GM18951 (cell line): Measurements from ENCODE around the gene GGT5.
"Not testable (repeated sequence)": the region's sequence is repeated elsewhere in the genome, so short reads cannot be mapped to it uniquely, and the experiment has no call there.

Experiments
- POLR2A ChIP-seq: IDR thresholded peaks from 4 replicates; pipeline ENCODE4 v1.6.1; 2011; ENCODE audit warnings: mild to moderate bottlenecking; ENCODE audit not compliant: insufficient read length, insufficient read depth; ENCODE audit errors: extremely low read depth
- in situ Hi-C: fragments of 300-500 bp; cut with MboI; formaldehyde crosslinking; loops from one replicate; pipeline ENCODE4 v1.12.0; 2022; ENCODE audit warnings: low sequenced_read_pairs, mixed read lengths, inconsistent platforms; ENCODE audit not compliant: unreplicated experiment

Gene GGT5

DNA sequence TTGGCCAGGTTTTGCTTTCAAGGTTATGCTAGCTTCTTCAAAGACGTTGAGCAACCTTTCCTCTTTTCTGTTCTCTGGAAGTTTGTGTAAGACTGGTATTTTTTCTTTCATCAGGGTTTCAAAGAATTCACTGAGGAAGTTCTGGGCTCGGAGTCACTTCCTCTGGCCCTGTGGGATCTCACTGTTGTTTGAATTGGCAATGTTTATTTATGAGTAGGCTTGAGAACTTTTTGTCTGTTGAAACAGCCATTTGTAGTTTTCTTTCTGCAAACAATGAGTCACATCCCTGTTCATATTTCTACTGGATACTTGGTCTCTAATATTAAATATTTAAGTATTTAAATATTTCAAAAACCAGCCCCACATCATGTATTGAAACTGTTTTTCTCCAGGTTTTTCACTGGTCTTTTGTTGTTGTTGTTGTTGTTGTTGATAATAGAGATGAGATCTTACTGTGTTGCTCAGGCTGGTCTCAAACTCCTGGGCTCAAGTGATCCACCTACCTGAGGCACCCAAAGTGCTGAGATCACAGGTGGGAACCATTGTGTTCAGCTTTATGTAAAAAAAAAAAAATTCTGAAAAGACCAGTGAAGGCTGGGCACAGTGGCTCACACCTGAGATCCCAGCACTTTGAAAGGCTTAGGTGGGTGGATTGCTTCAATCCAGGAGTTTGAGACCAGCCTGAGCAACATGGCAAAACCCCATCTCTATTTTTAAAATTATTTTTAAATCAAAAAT, 36.7 kb downstream of the GGT5 start:
- in situ Hi-C loops: no loop called here
- no peak for TF ChIP-seq POLR2A

DNA sequence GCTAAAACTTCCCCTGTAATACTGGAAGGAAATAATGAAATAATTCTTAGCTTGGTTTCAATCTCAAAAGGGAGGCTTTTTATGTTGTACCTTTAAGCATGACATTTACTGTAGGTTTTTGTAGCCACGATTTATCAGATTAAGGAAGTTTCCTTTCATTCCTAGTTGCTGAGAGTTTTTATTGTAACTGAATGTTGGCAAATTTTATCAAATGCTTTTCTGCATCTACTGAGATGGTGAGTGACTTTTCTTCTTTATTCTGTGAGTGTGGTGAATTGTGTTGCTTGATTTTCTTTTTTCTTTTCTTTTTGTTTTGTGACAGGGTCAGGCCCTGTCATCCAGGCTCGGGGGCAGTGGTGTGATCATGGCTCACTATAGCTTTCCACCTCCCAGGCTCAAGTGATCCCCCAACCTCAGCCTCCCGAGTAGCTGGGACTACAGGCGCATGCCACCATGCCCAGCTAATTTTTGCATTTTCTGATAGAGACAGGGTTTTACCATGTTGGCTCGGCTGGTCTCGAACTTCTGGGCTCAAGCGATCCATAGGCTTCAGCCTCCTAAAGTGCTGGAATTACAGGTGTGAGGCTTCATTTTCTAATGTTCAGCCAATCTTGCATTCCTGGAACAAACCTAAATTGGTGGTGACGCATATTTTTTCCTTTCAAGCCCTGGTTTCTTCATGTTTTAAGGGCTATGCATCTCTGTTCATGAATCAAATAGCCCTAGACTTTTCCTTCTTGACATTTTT, 37.4 kb downstream of the GGT5 start:
- in situ Hi-C loops: no loop called here
- no peak for TF ChIP-seq POLR2A

DNA sequence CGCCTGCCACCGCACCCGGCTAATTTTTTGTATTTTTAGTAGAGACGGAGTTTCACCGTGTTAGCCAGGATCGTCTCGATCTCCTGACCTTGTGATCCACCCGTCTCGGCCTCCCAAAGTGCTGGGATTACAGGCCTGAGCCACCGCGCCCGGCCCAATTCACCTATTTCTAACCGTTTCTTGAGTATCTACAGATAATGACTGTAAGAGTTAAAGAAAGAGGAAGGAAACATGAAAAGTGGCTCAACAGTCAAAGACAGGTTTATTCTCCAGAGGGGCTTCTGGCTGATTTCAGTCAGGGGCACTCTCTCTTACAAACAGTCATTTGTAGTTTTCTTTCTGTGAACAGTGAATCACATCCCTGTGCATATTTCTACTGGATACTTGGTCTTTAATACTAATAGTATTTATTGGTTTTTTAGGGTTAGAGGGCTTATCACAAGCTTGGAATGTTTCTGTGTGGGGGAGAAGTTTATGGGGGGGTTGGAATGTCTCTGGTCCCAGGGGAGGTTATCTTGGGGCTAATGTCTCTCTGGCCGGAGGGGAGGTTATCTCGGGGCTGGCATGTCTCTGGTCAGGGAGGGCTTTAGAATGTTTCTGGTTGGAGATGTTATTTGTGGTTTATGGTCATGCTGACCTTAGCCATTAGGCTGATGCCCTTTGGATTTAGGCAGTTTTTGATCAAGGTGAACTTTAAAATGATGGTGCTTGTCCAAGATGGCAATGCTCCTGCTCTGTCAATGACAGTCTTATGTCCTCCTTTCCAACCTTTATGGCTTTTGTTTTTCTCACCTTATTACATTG, 38.2 kb downstream of the GGT5 start:
- in situ Hi-C loops: not testable (repeated sequence)

DNA sequence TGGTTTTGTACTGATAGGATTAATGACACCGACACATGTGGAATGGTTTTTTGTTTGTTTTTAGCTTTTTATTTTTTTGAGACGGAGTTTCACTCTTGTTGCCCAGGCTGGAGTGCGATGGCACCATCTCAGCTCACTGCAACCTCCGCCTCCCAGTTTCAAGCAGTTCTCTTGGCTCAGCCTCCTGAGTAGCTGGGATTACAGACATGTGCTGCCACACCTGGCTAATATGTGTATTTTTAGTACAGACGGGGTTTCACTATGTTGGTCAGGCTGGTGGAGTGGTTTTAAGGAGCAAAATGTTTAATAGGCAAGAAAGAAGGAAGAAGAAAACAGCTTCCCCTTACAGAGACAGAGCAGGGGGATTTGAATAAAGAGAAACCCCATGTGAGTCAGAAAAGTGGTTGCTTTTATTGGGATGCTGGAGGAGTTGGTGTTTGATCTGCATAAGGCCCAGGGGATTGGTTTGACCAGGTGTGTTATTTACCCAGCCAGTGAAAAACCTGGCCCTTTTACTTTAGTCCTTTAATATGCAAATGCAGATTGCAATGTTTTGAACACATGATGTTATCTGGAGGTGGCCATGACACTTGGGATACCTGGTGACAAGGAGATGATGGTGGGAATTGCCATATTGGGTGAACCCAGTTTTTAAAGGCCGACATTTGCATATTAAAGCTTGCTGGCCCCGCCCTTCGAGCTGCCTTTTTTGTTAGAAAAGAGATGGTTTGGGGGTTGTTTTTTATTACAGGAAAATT, 39.3 kb downstream of the GGT5 start:
- TF ChIP-seq POLR2A: no peak
- in situ Hi-C loops: no loop called here

DNA sequence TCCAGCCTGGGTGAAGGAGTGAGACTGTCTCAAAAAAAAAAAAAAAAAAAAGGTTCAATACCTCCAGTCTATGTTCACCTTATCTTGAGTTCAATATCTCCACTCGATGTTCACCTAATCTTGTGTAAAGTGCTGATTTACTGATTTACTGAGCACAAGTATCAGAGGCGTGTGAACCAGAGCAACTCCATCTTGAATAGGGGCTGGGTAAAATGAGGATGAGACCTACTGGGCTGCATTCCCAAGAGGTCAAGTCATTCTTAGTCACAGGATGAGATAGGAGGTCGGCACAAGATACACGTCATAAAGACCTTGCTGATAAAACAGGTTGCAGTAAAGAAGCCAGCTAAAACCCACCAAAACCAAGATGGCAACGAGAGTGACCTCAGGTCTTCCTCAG, 41.0 kb downstream of the GGT5 start:
- in situ Hi-C loops: not testable (repeated sequence)

DNA sequence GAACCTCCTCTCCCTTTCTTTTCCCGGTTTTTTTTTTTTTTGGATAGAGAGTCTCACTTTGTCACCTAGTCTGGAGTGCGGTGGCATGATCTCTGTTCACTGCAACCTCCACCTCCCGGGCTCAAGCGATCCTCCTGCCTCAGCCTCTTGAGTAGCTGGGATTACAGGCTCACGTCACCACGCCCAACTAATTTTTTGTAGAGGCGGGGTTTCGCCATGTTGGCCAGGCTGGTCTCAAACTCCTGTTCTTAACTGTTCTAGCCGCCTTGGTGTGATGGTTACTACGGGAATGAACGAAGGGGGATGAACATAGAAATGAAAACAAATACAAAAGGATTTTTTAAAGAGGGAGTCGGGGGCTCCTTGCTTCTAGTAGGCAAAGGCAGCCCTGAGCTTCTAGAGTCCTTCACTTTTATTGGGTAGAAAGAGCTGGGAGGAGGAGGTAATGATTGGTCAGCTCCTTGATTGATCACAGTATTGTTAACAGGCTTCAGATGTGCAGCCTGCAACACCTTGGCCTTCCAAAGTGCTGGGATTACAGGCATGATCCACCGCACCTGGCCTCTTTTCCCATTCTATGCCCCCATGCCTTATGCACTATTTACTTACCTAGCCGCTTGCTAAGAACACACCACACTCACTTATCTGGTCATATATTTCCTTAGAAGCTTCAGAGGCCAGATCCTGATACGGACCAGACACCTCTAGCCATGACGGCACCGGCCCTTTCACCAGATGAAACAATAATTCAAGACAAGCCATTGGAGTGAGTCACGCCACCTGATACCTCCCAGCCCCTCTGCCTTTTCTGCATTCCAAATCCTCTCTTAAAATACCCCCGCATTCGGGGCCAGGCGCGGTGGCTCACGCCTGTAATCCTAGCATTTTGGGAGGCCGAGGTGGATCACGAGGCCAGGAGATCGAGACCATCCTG, 42.9 kb downstream of the GGT5 start:
- TF ChIP-seq POLR2A: no peak
- in situ Hi-C loops: no loop called here

DNA sequence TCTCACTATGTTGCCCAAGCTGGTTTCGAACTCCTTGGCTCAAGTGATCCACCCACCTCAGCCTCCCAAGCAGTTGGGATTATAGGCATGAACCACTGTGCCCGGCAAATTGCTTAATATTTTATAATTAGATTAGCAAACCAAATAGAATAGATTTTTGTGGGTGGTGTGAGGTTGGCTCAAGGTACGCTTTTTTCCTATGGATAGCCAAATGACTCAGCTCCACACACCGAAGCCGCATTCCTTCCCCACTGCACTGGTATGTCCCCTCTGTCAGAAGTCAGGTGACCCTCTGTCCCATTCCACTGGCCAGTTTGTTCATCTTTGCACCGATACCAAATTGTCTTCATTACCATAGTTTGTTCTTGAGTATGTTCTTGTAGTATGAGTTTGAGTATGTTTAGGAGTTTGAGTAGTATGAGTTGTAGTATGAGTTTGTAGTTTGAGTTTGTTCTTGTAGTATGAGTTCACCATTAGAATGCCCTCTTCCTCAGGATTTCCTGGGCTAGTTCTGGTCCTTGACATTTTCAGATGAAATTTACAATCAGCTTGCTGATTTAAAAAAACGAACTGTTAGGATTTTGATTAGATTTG, 44.2 kb downstream of the GGT5 start:
- TF ChIP-seq POLR2A: no peak
- in situ Hi-C loops: no loop called here

DNA sequence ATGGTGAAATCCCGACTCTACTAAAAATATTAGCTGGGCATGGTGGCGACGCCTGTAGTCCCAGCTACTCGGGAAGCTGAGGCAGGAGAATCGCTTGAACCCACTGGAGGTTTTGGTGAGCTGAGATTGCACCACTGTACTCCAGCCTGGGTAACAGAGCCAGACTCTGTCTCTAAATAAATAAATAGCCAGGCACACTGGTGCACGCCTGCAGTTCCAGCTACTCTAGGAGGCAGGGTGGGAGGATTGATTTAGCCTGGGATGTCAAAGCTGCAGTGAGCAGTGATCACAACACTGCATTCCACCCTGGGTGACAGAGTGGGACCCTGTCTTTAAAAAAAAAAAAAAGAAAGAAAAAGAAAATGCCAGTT, 46.2 kb downstream of the GGT5 start:
- in situ Hi-C loops: loop anchor here (25.0 kb wide), 1 partner anchor 211 kb away; the partner anchor contains the start of gene GSTT2
- TF ChIP-seq POLR2A: no peak

DNA sequence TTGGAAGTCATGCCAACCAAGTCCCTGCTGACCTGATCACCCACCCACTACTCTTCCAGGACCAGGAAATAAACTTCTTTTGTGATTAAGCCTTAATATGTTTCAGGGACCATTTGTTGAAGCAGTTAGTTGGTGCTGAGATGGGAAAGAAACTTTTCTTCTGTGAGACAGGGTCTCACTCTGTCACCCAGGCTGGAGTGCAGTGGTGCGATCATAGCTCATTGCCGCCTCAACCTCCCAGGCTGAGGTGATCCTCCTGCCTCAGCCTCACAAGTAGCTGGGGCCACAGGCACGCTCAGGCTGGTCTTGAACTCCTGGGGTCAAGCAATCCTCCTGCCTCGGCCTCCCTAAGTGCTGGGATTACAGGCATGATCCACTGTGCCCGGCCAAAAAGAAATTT, 53.0 kb downstream of the GGT5 start:
- in situ Hi-C loops: loop anchor here (25.0 kb wide), 1 partner anchor 205 kb away; the partner anchor contains the start of gene GSTT2

DNA sequence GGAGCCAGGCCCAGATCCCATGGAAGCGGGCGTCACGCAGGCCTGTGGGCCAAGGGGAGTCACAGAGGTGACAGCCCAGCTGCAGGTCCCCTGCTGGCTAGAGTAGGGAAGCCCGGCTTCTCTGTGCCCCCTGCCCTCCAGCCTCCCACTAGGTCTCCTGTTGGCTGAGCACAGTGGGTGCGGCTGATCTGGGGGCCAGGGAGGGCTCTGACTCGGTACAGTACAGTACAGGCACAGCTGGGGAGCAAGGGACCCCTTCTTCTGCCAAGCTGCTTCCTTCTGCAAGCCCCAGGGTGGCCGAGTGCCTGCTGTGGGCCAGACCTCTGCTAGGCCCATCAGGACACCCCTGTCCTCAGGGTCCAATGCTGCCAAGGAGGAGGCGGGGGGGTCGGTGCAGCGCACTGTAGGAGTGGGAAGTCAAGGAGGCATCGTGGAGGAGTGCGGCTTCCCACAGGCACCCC, 53.5 kb downstream of the GGT5 start:
- in situ Hi-C loops: loop anchor here (25.0 kb wide), 1 partner anchor 204 kb away; the partner anchor contains the start of gene GSTT2
- TF ChIP-seq POLR2A: no peak

More for the DNA sequence above, 53.0 kb downstream of the GGT5 start:
- TF ChIP-seq POLR2A: no peak

DNA sequence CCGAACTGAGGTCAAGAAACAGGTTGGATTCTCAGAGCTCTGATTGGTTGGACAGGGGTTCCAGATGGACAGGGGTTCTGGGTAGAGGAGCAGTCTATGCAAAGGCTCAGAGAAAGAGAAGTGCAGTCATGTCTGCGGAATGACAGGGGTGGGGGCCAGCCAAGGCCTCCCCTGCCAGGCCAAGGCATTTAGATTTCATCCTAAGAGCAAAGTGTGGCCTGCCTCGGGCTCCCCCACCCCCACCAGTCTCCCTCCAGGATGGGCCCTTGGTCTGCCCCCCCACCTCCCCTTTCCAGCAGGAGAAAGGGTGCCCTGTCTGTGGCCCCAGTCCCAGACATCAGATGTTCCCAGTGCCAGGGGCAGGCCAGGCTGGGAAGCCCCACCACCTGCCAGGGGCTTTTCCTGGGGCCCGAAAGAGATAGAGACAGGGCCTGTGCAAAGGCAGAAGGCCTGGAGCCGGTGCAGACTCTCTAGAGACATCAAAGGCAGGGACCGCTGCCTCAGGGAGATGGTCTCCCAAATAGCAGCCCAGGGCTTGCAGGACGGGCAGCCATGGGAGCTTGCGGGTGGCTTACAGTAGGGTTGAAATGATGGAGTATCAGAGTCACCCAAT, 54.2 kb downstream of the GGT5 start:
- TF ChIP-seq POLR2A: no peak
- in situ Hi-C loops: loop anchor here (25.0 kb wide), 1 partner anchor 203 kb away; the partner anchor contains the start of gene GSTT2
